ENCODE data around the gene RAD51B. TPM values are rescaled to one million over a fixed set of nuclear protein-coding genes. Genes with fewer than 3 reads are reported as not detected.
A peak's percentile ranks its signal among the peaks of the same experiment; 100 is the strongest.

The RAD51B gene
- total and polyA plus RNA-seq, 8 donors: 1.8 to 30.7 (median 15.3) TPM

DNA sequence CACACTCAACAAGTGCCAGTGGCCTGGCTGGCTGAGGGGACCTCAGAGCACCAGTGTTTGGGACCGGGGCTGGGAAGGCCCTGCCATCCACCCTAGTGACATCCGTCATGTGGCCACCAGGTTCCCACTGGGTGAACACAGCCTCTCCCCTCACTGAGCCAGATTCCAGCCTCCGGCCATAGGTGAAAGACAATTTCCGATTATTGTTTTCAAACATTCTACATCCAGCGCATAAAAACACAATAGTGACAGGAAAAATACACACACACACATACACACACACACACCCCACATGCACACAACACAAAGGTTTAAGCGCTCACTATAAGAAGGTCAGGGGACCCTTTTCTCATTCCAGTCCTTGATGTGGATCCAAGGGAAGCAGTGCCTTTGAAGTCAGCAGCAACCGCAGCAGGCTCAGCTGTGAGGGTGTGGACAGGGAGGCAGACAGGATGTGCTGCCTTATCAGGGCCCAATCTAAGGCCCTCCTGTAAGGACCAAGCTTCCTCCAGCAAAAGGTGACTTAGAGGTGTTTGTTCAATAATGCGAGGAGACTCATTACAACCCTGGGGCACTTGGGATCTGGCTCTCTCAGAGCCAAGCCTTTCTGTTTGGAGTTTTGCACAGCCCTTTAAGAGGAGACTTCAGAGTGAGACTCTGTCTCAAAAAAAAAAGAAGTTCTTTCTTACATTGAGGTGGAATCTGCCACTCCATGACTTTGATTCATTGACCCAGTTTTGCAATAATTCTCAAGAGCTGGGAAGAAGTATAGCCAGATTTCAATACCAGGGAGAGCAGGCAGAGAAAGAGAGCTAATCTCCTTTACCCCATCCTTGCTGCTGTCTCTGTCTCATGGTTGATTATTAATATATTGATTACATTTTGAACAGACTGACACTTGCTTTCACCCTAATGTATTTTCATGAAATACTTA lies 745.5 kb downstream of the RAD51B start:
- intact Hi-C loops (cut with DNase I; ENCODE audit: low total_unique reads): no loop called here
- Histone ChIP-seq H3K27me3 (no peaks in the 10 kb centered on the region), H3K36me3 (no peaks in the 10 kb centered on the region), H3K27ac (peak overlapping the region in 4 of 5 donors; percentile 69 to 80 (median 78)), H3K9me3 (no peaks in the 10 kb centered on the region), H3K4me3 (no peak overlapping the region), H3K4me1 (peaks cover 47 to 72% (median 62%) of the 10 kb centered on the region in 4 donors)
- DNase-seq: peak in 1 of 2 donors; percentile 66
- TF ChIP-seq, protein P1, sequence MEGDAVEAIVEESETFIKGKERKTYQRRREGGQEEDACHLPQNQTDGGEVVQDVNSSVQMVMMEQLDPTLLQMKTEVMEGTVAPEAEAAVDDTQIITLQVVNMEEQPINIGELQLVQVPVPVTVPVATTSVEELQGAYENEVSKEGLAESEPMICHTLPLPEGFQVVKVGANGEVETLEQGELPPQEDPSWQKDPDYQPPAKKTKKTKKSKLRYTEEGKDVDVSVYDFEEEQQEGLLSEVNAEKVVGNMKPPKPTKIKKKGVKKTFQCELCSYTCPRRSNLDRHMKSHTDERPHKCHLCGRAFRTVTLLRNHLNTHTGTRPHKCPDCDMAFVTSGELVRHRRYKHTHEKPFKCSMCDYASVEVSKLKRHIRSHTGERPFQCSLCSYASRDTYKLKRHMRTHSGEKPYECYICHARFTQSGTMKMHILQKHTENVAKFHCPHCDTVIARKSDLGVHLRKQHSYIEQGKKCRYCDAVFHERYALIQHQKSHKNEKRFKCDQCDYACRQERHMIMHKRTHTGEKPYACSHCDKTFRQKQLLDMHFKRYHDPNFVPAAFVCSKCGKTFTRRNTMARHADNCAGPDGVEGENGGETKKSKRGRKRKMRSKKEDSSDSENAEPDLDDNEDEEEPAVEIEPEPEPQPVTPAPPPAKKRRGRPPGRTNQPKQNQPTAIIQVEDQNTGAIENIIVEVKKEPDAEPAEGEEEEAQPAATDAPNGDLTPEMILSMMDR (IDR thresholded peaks at IDR 0.05): no peak
- TF ChIP-seq EP300 (IDR thresholded peaks at IDR 0.05) (no peak), POLR2AphosphoS5 (IDR thresholded peaks at IDR 0.05) (no peak), POLR2A (IDR thresholded peaks at IDR 0.05) (no peak)
- WGBS, 5 donors: 71 to 91% (median 78%) methylated on average over 8 of the region's 8 CpGs

DNA sequence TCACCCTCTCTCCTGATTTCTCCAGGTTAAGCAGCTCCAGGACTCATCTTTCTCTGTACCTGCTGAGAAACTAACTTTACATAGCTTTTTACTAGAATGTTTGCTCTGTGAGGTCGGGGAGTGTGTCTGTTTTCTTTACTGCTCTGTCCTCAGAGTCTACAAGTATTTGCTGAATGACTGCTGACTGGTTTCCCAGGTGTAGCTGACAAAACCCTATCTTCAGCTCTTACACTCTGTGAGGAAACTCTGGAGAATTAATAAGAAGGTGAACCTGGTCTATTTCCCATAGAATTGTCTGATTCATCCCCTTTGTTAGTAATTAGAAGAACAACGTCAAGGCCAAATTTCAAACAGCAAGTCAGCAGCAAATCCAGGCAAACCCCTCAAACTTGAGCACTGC lies 746.5 kb downstream of the RAD51B start:
- WGBS, 5 donors: 52 to 62% (median 59%) methylated on average over 2 of the region's 2 CpGs
- Histone ChIP-seq H3K4me3 (no peak overlapping the region), H3K27ac (peak overlapping the region in 2 of 5 donors; percentile 40 to 80), H3K36me3 (no peaks in the 10 kb centered on the region), H3K27me3 (no peaks in the 10 kb centered on the region), H3K9me3 (no peaks in the 10 kb centered on the region), H3K4me1 (peaks cover 51 to 78% (median 67%) of the 10 kb centered on the region in 4 donors)
- intact Hi-C loops (cut with DNase I; ENCODE audit: low total_unique reads): no loop called here
- TF ChIP-seq POLR2A (IDR thresholded peaks at IDR 0.05) (no peak), EP300 (IDR thresholded peaks at IDR 0.05) (no peak), POLR2AphosphoS5 (IDR thresholded peaks at IDR 0.05) (no peak)
- TF ChIP-seq, protein P1 (IDR thresholded peaks at IDR 0.05): no peak
- DNase-seq: peak in 1 of 2 donors; percentile 30

DNA sequence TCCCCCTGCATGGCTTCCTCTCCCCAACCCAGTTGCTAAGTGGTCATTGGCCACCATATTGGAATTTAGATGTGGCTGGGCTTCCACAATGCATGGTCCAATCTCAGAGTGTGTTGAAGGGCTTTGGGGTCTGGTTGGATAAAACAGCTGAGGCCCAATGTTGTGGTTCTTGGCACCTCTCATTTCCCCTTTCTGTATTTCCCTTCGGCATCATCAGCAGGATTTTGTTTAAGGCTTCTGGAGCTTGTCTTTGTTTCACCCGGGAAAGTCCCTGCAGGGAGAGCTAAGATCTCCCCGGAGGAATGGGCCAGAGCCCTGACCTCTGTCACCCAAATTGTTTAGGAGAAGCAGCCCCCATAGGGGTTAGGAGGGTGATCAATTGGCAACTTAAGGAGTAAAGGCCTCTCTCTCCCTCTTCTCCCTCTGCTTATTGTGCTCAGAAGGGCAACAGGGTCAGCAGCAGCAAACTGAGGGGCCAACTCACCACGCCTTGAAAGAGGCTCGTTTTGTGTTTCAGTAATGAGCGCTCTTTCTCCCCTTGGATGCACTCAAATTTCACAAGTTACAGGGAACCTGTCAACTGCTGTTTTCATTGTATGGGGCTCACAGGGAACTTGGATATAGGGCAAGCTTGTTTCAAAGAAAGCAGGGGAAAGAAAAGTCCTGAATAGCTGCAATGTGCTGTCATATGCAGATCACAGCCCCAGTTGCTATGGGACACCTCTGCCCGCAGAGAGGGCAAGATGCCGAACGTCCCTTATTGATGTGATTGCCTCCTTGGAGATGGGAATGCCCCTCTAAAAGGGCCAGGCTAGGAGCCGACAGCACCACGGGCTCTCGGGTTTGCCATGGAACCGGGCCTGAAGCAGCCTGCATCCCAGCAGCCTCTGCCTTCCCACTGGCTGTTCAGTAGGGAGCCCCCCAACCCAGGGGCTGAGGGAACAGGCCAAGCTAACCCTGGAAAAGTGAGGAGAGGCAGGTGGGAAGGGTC lies 749.6 kb downstream of the RAD51B start:
- Histone ChIP-seq H3K4me1 (peaks cover 28 to 49% (median 42%) of the 10 kb centered on the region in 4 donors), H3K27ac (peak overlapping the region; percentile 75 to 86 (median 81)), H3K36me3 (no peaks in the 10 kb centered on the region), H3K9me3 (no peaks in the 10 kb centered on the region), H3K4me3 (no peak overlapping the region), H3K27me3 (no peaks in the 10 kb centered on the region)
- intact Hi-C loops (cut with DNase I; ENCODE audit: low total_unique reads): no loop called here
- DNase-seq: peak in 1 of 2 donors; percentile 23
- TF ChIP-seq EP300 (IDR thresholded peaks at IDR 0.05): no peak
- TF ChIP-seq, protein P1 (IDR thresholded peaks at IDR 0.05): no peak
- 70 to 75% (median 74%) methylated on average over 10 to 13 of the region's 13 CpGs for WGBS, 5 donors

DNA sequence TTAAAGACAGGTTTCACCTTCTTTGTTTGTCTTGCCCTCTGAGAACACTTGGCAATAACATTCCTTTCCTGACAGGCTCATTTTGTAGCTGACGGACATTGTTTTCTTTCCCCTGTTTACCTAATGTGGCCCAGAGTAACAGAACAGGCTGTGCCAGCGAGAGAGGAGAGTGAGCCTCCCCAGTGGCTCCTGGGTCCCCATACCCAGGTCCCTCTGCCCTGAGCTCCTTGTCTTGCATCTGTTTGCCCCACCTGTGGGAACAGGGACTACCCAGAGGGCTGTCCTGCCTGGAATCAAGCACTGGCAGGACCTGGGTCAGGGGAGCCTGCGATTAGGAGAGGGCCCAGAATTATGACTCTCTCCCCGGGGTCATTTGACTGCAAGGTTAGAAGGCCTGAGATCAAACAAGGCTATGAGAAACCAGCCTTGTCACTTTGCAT lies 750.4 kb downstream of the RAD51B start:
- 27 to 67% (median 36%) methylated on average over 4 of the region's 4 CpGs for WGBS, 5 donors
- peak; percentile 62 to 73 for DNase-seq
- Histone ChIP-seq H3K27me3 (no peaks in the 10 kb centered on the region), H3K4me3 (no peak overlapping the region), H3K27ac (peak overlapping the region; percentile 75 to 86 (median 81)), H3K4me1 (peaks cover 26 to 49% (median 37%) of the 10 kb centered on the region in 4 donors), H3K36me3 (no peaks in the 10 kb centered on the region), H3K9me3 (no peaks in the 10 kb centered on the region)
- intact Hi-C loops (cut with DNase I; ENCODE audit: low total_unique reads): no loop called here
- TF ChIP-seq EP300 (IDR thresholded peaks at IDR 0.05) (no peak), POLR2AphosphoS5 (IDR thresholded peaks at IDR 0.05) (peak in 2 of 3 donors; percentile 36 to 57)
- TF ChIP-seq, protein P1 (IDR thresholded peaks at IDR 0.05): no peak
